Vagina (tissue), 2 donors: Measurements from ENCODE around the gene GJC2. TPM values are rescaled to one million over a fixed set of nuclear protein-coding genes. Genes with fewer than 3 reads are reported as not detected.

Source experiments
- DNase-seq, 2 donors: peaks; one replicate each; pipeline ENCODE4 v3.0.0-alpha.2; 2017; ENCODE audit errors: extremely low spot score in 2 of 2
- H3K27ac ChIP-seq: fragments of 200-600 bp; sonication (generic); one replicate; pipeline ENCODE4 v1.5.1; 2019
- H3K27me3 ChIP-seq: fragments of 200-600 bp; sonication (generic); one replicate; pipeline ENCODE4 v1.5.1; 2019
- H3K36me3 ChIP-seq, 2 donors: fragments of 200-600 bp; sonication (generic); one replicate each; pipeline ENCODE4 v1.5.1; 2017 to 2019
- H3K4me1 ChIP-seq: fragments of 200-600 bp; sonication (generic); one replicate; pipeline ENCODE4 v1.5.1; 2019
- H3K4me3 ChIP-seq, 2 donors: fragments of 200-600 bp; sonication (generic); 1 replicate in 1 of 2; 2 replicates in 1 of 2; pipeline ENCODE4 v1.5.1; 2016 to 2019
- H3K9me3 ChIP-seq: fragments of 200-600 bp; sonication (generic); one replicate; pipeline ENCODE4 v1.5.1; 2019
- CTCF ChIP-seq, 3 experiments: fragments of 450-650 bp in 2 of 3; fragments of 200-600 bp in 1 of 3; sonication (generic) in 1 of 3; IDR thresholded peaks; one replicate each; pipeline ENCODE4 v1.5.1; 2017 to 2019; ENCODE audit warnings: antibody characterized with exemption in 3 of 3, mild to moderate bottlenecking in 2 of 3, moderate library complexity in 2 of 3
- POLR2A ChIP-seq, 2 donors: fragments of 450-650 bp; IDR thresholded peaks; one replicate each; pipeline ENCODE4 v1.6.1; 2017; ENCODE audit warnings: antibody characterized with exemption in 2 of 2, mild to moderate bottlenecking in 2 of 2, moderate library complexity in 2 of 2
- POLR2AphosphoS5 ChIP-seq, 2 donors: sonication (generic); formaldehyde crosslinking; IDR thresholded peaks; one replicate each; pipeline ENCODE4 v1.9.0; 2017; ENCODE audit warnings: antibody characterized with exemption in 2 of 2, mild to moderate bottlenecking in 2 of 2, low read depth in 1 of 2; ENCODE audit not compliant: insufficient read depth in 1 of 2
- intact Hi-C: fragments of 100-400 bp; cut with DNase I; formaldehyde crosslinking; loops from one replicate; pipeline ENCODE4 v1.15.1; 2023
- total RNA-seq: library from RNA; depleted of rRNA; stranded (reverse); fragments of >200 nt; gene quantifications from one replicate; pipeline ENCODE4 v1.2.3, GENCODE V29; 2016

Gene GJC2
- total RNA-seq = 4.4 TPM

- Histone ChIP-seq H3K4me1 (peaks cover 67% of the 10 kb centered on the region), H3K9me3 (no peaks in the 10 kb centered on the region), H3K27me3 (no peaks in the 10 kb centered on the region), H3K27ac (peak within 1 kb of the TSS; percentile 89), H3K36me3 (peaks cover 0 to 16% of the 10 kb centered on the region in 2 donors), H3K4me3 (peak within 1 kb of the TSS; percentile 17 to 41)
- intact Hi-C loops = no loop called here
- no peak for TF ChIP-seq CTCF (IDR thresholded peaks at IDR 0.05)
- peak in 1 of 2 donors; percentile 70 for TF ChIP-seq POLR2AphosphoS5 (IDR thresholded peaks at IDR 0.05; ENCODE audit: insufficient read depth in 1 of 2, low read depth in 1 of 2)
- peak in 1 of 2 donors; percentile 43 for TF ChIP-seq POLR2A (IDR thresholded peaks at IDR 0.05)
- no peak for DNase-seq
Measured at GRCh38 chr1:228149406-228150119, at the start of gene GJC2. Gene GJC2, plus strand, starts transcription at chr1:228149930. Its CDS starts 7,829 bp downstream, at chr1:228157759.

- Histone ChIP-seq H3K27me3 (no peaks in the 10 kb centered on the region), H3K9me3 (no peaks in the 10 kb centered on the region), H3K36me3 (peaks cover 0 to 44% of the 10 kb centered on the region in 2 donors), H3K4me3 (peak overlapping the region in 1 of 2 donors; percentile 83), H3K27ac (no peak overlapping the region), H3K4me1 (peaks cover 43% of the 10 kb centered on the region)
- intact Hi-C loops = no loop called here
- DNase-seq = no peak
- TF ChIP-seq POLR2A (IDR thresholded peaks at IDR 0.05) = no peak
- no peak for TF ChIP-seq POLR2AphosphoS5 (IDR thresholded peaks at IDR 0.05; ENCODE audit: insufficient read depth in 1 of 2, low read depth in 1 of 2)
- no peak for TF ChIP-seq CTCF (IDR thresholded peaks at IDR 0.05)
Measured at GRCh38 chr1:228100822-228101613, 48.7 kb upstream of the GJC2 start.

GRCh38 chr1:228101614-228101993 is 48.1 kb upstream of the GJC2 start:
- TF ChIP-seq POLR2A (IDR thresholded peaks at IDR 0.05) = no peak
- no peak for TF ChIP-seq CTCF (IDR thresholded peaks at IDR 0.05)
- no peak for TF ChIP-seq POLR2AphosphoS5 (IDR thresholded peaks at IDR 0.05; ENCODE audit: insufficient read depth in 1 of 2, low read depth in 1 of 2)
- intact Hi-C loops = no loop called here
- peaks cover 37% of the 10 kb centered on the region for H3K4me1 ChIP-seq
- DNase-seq = peak in 1 of 2 donors; percentile 87
- no peaks in the 10 kb centered on the region for H3K27me3 ChIP-seq
- H3K36me3 ChIP-seq = peaks cover 0 to 43% of the 10 kb centered on the region in 2 donors
- peak overlapping the region; percentile 83 to 93 for H3K4me3 ChIP-seq
- peak overlapping the region; percentile 91 for H3K27ac ChIP-seq
- no peaks in the 10 kb centered on the region for H3K9me3 ChIP-seq

DNA sequence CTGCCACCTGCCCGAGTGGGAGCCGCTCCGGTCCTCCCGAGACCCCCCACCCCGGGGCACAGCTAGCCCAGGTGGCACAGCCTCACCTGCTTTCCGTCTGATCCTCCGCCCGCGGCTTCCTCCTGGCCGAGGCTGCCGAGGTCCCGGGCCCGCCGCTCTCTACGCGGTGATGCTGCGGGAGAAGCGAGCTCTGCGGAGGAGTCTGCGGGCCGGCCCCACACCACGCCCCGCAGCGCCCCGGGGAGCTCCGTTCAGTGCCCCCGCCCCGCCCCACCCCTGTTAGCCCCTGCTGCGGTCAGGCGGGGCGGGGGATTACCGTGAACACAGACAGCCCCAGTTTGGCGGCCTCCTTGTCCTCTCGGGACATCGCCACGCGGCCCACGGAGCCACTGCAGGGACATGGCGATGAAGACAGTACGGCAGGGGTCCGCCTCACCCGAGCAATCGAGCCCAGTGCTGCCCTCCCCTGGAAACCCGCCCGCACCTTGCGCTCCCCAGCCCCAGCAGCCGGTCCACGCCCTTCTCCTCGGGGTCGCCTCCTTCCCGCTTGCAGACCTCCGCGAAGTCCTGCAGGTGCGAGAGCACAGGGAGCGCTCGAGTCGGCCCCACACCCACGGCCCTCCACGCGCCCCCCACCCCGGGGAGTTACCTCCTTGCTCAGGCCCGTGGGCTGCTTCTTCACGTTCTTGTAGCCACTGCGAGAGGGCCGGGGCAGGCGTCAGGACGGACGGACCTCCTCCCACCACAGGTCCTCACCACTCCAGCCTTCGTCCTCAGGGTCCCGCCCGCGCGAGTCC is 47.5 kb upstream of the GJC2 start:
- H3K27ac ChIP-seq = peak overlapping the region; percentile 91
- H3K27me3 ChIP-seq = no peaks in the 10 kb centered on the region
- peaks cover 0 to 43% of the 10 kb centered on the region in 2 donors for H3K36me3 ChIP-seq
- no peak for DNase-seq
- no peaks in the 10 kb centered on the region for H3K9me3 ChIP-seq
- H3K4me1 ChIP-seq = peaks cover 32% of the 10 kb centered on the region
- peak overlapping the region; percentile 83 to 93 for H3K4me3 ChIP-seq
- intact Hi-C loops = no loop called here
- TF ChIP-seq CTCF (IDR thresholded peaks at IDR 0.05) = no peak
- no peak for TF ChIP-seq POLR2AphosphoS5 (IDR thresholded peaks at IDR 0.05; ENCODE audit: insufficient read depth in 1 of 2, low read depth in 1 of 2)
- TF ChIP-seq POLR2A (IDR thresholded peaks at IDR 0.05) = no peak
